Stomach (tissue), 9 donors: ENCODE data around the gene CPSF4L. TPM values are rescaled to one million over a fixed set of nuclear protein-coding genes. Genes with fewer than 3 reads are reported as not detected.
A peak's percentile ranks its signal among the peaks of the same experiment; 100 is the strongest.

ENCODE experiments used
- DNase-seq, 2 donors: peaks; one replicate each; pipeline versions ENCODE4 v3.0.0 to v3.0.0-alpha.2; 2013 to 2019
- H3K27ac ChIP-seq, 5 donors: fragments of 200-600 bp in 4 of 5; sonication (generic) in 4 of 5; one replicate each; pipeline ENCODE4 v1.5.1; 2013 to 2019; ENCODE audit warnings: mild to moderate bottlenecking in 1 of 5, moderate library complexity in 1 of 5
- H3K27me3 ChIP-seq, 3 donors: fragments of 200-600 bp; sonication (generic); one replicate each; pipeline ENCODE4 v1.5.1; 2017 to 2019; ENCODE audit warnings: mixed run types in 1 of 3
- H3K36me3 ChIP-seq, 4 donors: fragments of 200-600 bp; sonication (generic); 1 replicate in 3 of 4; 2 replicates in 1 of 4; pipeline ENCODE4 v1.5.1; 2016 to 2019
- H3K4me1 ChIP-seq, 4 donors: fragments of 200-600 bp; sonication (generic); one replicate each; pipeline ENCODE4 v1.5.1; 2016 to 2019
- H3K4me3 ChIP-seq, 4 donors: fragments of 200-600 bp; sonication (generic) in 3 of 4; one replicate each; pipeline ENCODE4 v1.5.1; 2016 to 2019; ENCODE audit warnings: mild to moderate bottlenecking in 1 of 4
- H3K9me3 ChIP-seq, 4 donors: fragments of 200-600 bp; sonication (generic); one replicate each; pipeline ENCODE4 v1.5.1; 2016 to 2019
- CTCF ChIP-seq, 7 experiments: fragments of 450-650 bp in 4 of 7; fragments of 200-600 bp in 3 of 7; sonication (generic) in 3 of 7; IDR thresholded peaks; one replicate each; pipeline ENCODE4 v1.5.1; 2016 to 2019; ENCODE audit warnings: antibody characterized with exemption in 7 of 7, control low read depth in 2 of 7, mild to moderate bottlenecking in 1 of 7
- EP300 ChIP-seq: sonication (generic); formaldehyde crosslinking; IDR thresholded peaks from one replicate; pipeline ENCODE4 v1.6.1; 2017; ENCODE audit warnings: antibody characterized with exemption
- POLR2A ChIP-seq, 4 donors: fragments of 450-650 bp; IDR thresholded peaks; one replicate each; pipeline ENCODE4 v1.6.1; 2016; ENCODE audit warnings: antibody characterized with exemption in 4 of 4, control low read depth in 2 of 4, mild to moderate bottlenecking in 1 of 4, moderate library complexity in 1 of 4
- POLR2AphosphoS5 ChIP-seq, 3 donors: sonication (generic); formaldehyde crosslinking; IDR thresholded peaks; one replicate each; pipeline ENCODE4 v1.6.1; 2016; ENCODE audit warnings: antibody characterized with exemption in 3 of 3
- WGBS, 5 donors: extraction: QIAGEN DNeasy Blood & Tissue Kit in 3 of 5; methylation state at CpG; one replicate each; pipeline versions ENCODE4 v1.1.5 to v1.1.7; 2013 to 2018; 5-methylcytosine and 5-hydroxymethylcytosine counted together
- intact Hi-C: fragments of 100-400 bp; cut with DNase I; formaldehyde crosslinking; loops from one replicate; pipeline ENCODE4 v1.15.1; 2023; ENCODE audit warnings: low total_unique reads
- polyA plus RNA-seq, 3 donors: library from polyadenylated mRNA; stranded (reverse); fragments of 200-250 nt; gene quantifications; one replicate each; pipeline ENCODE4 v1.2.3, GENCODE V29; 2013
- total RNA-seq, 5 donors: library from RNA; depleted of rRNA; stranded (reverse); fragments of >200 nt; gene quantifications; one replicate each; pipeline versions ENCODE4 v1.1.0 to v1.2.3, GENCODE V29; 2014 to 2016
- donor health status: healthy with polysubstance abuse.
- donor health status: Bipolar disorder and iron deficiency.
- donor health status: healthy.

CPSF4L gene
- total and polyA plus RNA-seq, 8 donors: not detected

GRCh38 chr17:73224663-73225305 lies 36.9 kb downstream of the CPSF4L start:
- intact Hi-C loops: no loop called here
- H3K4me1 ChIP-seq: peaks cover 25 to 52% (median 37%) of the 10 kb centered on the region in 4 donors
- H3K27me3 ChIP-seq: no peaks in the 10 kb centered on the region
- H3K36me3 ChIP-seq: peaks cover 0 to 11% (median 8%) of the 10 kb centered on the region in 4 donors
- DNase-seq: no peak
- TF ChIP-seq POLR2AphosphoS5 (IDR thresholded peaks at IDR 0.05) (no peak), POLR2A (IDR thresholded peaks at IDR 0.05) (no peak), CTCF (IDR thresholded peaks at IDR 0.05) (no peak), EP300 (no peak)
- H3K27ac ChIP-seq: no peak overlapping the region
- no peak overlapping the region for H3K4me3 ChIP-seq
- H3K9me3 ChIP-seq: no peaks in the 10 kb centered on the region
- 79 to 91% (median 84%) methylated on average over 5 of the region's 5 CpGs for WGBS, 5 donors

GRCh38 chr17:73224237-73224636 lies 37.4 kb downstream of the CPSF4L start:
- intact Hi-C loops: no loop called here
- Histone ChIP-seq H3K36me3 (peaks cover 0 to 14% (median 10%) of the 10 kb centered on the region in 4 donors), H3K9me3 (no peaks in the 10 kb centered on the region), H3K4me1 (peaks cover 24 to 50% (median 33%) of the 10 kb centered on the region in 4 donors), H3K27me3 (no peaks in the 10 kb centered on the region), H3K27ac (no peak overlapping the region), H3K4me3 (no peak overlapping the region)
- no peak for TF ChIP-seq EP300
- no peak for DNase-seq
- WGBS, 5 donors: 91 to 100% (median 94%) methylated on average over 2 of the region's 2 CpGs

GRCh38 chr17:73223626-73224230 lies 38.0 kb downstream of the CPSF4L start:
- H3K27ac ChIP-seq: no peak overlapping the region
- H3K27me3 ChIP-seq: no peaks in the 10 kb centered on the region
- H3K4me3 ChIP-seq: no peak overlapping the region
- no peak for DNase-seq
- no peaks in the 10 kb centered on the region for H3K9me3 ChIP-seq
- intact Hi-C loops: no loop called here
- 95 to 100% (median 96%) methylated on average over 2 of the region's 2 CpGs for WGBS, 5 donors
- TF ChIP-seq EP300: no peak
- TF ChIP-seq POLR2AphosphoS5 (IDR thresholded peaks at IDR 0.05): no peak
- TF ChIP-seq CTCF (IDR thresholded peaks at IDR 0.05): no peak
- no peak for TF ChIP-seq POLR2A (IDR thresholded peaks at IDR 0.05)
- peaks cover 0 to 16% (median 11%) of the 10 kb centered on the region in 4 donors for H3K36me3 ChIP-seq
- H3K4me1 ChIP-seq: peaks cover 19 to 45% (median 28%) of the 10 kb centered on the region in 4 donors

GRCh38 chr17:73215447-73215846 lies 46.2 kb downstream of the CPSF4L start:
- Histone ChIP-seq H3K27me3 (no peaks in the 10 kb centered on the region), H3K27ac (peak overlapping the region in 3 of 5 donors; percentile 34 to 45 (median 43)), H3K4me1 (peaks cover 0 to 21% (median 6%) of the 10 kb centered on the region in 4 donors), H3K4me3 (no peak overlapping the region), H3K9me3 (no peaks in the 10 kb centered on the region), H3K36me3 (peaks cover 3 to 45% (median 35%) of the 10 kb centered on the region in 4 donors)
- DNase-seq: no peak
- 62 to 86% (median 71%) methylated on average over 2 of the region's 2 CpGs for WGBS, 5 donors
- no peak for TF ChIP-seq POLR2A (IDR thresholded peaks at IDR 0.05)
- peak in 3 of 7 experiments; percentile 7 to 27 (median 19) for TF ChIP-seq CTCF (IDR thresholded peaks at IDR 0.05)
- peak in 1 of 3 donors; percentile 46 for TF ChIP-seq POLR2AphosphoS5 (IDR thresholded peaks at IDR 0.05)
- intact Hi-C loops: no loop called here

GRCh38 chr17:73214851-73215250 lies 46.8 kb downstream of the CPSF4L start:
- H3K36me3 ChIP-seq: peaks cover 3 to 44% (median 37%) of the 10 kb centered on the region in 4 donors
- TF ChIP-seq EP300: no peak
- no peak for TF ChIP-seq POLR2AphosphoS5 (IDR thresholded peaks at IDR 0.05)
- no peak for TF ChIP-seq CTCF (IDR thresholded peaks at IDR 0.05)
- TF ChIP-seq POLR2A (IDR thresholded peaks at IDR 0.05): no peak
- no peak overlapping the region for H3K4me3 ChIP-seq
- H3K27ac ChIP-seq: peak overlapping the region in 2 of 5 donors; percentile 43 to 45
- intact Hi-C loops: no loop called here
- peaks cover 0 to 21% (median 6%) of the 10 kb centered on the region in 4 donors for H3K4me1 ChIP-seq
- no peak for DNase-seq
- no peaks in the 10 kb centered on the region for H3K27me3 ChIP-seq
- 71 to 74% (median 74%) methylated on average over 4 of the region's 4 CpGs for WGBS, 5 donors
- H3K9me3 ChIP-seq: no peaks in the 10 kb centered on the region
